ENCODE results near the gene KCNJ10.
"Not testable (repeated sequence)": the region's sequence is repeated elsewhere in the genome, so short reads cannot be mapped to it uniquely, and the experiment has no call there.

The KCNJ10 gene

DNA sequence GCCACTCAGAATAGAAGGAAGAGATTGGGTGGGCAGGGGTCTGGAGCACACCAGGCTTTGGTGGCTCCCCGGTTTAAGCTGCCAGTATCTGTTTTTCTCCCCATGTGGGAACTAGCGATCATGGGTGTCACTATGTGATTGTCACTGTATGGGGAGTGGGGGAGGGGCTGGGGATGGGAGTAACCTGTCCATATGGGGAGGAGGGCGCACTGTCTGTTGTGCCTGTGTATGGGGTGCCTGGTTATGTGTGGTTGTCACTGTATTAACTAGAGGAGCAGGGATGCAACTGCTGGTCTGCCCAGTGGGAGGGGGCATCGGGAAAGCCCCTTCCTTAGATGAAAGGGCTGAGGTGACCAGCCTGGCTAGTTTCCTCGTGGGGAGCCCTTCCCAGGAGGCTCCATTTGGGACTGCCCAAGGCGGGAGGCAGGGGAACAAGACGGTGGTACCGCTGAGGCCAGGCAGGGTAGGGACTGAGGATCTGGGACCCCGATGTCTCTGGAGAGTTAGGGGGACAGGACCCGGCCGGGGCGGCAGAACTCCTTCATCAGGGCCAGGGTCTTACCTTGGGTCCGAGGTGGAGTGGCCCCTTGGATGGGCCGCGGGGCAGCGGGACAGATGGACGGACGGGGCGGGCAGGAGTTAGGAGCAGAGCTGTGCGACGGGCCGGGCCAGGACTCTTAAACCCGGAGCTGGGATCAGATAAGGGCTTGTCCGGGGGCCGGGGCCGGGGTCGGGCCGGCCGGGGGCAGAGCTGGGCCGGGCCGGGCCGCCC lies at the start of gene KCNJ10:
TSS of gene KCNJ10 (minus strand) at position 701 of the 772 bp plus-strand sequence. CDS start 27,628 bp downstream, outside the sequence.
- DNase-seq (ENCODE audit: low read depth): no peak

DNA sequence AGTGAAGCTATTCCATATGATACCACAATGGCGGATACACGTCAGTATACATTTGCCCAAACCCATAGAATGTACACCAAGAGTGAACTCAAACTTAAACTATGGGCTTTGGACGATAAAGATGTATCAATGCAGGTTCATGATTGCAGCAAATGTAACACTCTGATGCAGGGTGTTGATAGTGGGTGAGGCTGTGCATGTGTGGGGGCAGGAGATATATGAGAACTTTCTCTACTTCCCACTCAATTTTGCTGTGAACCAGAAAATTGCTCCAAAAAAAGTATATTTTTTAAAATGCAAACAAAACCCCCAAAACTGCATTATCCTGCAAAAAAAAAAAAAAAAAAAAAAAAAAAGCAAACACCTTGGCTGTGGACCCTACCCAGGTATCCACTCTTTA lies 49.0 kb upstream of the KCNJ10 start:
- DNase-seq (ENCODE audit: low read depth): no peak

DNA sequence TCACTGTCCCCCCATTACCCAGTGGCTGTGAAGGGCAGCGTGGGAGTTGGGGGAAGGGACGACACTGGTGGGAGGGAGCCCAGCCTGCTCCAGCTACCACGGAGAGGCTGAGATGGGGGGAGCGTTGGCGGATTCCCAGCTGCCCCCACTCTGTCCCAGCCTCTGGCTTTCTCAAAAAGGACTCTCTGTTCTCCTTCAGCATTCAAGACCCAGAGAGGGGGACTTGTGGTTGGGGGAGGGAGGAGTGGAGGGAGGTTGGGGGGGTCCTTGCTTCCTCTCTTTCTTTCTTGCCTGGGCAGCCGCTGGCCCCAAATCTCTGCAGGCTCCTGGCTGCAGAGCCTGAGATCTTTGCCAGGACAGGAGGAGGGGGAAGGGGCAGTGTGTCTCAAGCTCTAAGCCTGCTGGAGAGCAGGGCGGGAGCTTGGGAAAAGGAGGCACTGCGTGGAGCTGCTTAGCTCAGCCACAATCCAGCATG lies 47.8 kb upstream of the KCNJ10 start:
- no peak for DNase-seq (ENCODE audit: low read depth)

DNA sequence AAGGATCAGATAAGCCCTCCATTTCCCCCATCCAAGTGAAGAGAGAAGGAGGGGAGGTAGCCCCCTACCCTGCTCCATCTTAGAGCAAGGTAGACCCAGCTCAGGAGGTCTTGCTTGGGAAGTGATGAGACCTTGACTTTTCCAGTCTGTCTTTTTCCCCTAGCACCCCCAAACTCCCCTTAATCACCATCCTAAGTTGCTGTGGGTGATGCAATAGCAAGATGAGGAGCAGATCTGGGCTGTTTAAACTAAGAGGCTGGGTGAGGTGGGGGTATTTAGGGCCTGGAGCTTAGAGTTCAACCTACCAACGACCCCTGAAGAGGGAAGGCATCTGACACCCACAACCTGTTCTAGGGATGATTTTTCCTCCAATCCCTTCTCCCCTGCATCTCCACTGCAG lies 47.3 kb upstream of the KCNJ10 start:
- DNase-seq (ENCODE audit: low read depth): no peak

DNA sequence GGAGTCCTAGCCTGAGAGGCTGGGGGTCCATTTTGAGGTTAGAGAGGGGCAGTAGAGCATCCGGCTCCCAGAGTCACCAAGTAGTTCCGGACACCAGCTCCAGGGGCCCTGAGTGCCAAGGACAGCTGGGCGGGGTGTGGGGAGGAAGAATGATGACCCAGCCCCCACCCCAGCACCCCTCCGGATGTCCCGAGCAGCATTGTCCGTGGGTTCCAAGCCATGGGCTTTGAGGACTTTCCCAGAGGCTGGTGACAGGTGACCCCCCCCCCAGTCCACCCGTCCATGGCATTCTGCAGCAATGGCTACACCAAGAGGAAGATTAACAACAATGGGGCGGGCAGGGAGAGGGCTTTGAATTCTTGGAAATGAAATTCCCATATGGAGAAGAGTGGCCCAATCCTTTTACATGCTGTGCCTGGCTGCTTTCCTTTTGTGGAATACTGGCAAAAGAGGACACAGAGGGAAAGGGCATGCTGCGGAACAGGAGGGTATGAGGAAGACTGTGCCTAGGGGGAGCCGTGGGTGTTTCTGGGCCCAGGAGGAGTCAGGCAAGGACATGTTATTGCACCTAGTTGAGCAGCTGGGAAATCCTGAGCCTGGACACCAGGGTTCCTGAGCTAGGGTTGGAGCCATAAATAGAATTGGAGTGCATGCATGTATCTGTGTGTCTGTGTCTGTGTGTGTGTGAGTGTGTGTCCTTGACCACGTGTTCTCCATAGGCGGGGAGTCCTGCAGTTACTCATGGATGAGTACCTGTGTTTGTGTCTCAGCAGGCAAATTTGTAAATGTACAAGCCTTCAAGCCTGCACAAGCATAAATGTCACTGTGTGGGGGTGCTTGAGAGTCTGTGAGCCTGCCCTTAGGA lies 46.6 kb upstream of the KCNJ10 start:
- DNase-seq (ENCODE audit: low read depth): no peak

DNA sequence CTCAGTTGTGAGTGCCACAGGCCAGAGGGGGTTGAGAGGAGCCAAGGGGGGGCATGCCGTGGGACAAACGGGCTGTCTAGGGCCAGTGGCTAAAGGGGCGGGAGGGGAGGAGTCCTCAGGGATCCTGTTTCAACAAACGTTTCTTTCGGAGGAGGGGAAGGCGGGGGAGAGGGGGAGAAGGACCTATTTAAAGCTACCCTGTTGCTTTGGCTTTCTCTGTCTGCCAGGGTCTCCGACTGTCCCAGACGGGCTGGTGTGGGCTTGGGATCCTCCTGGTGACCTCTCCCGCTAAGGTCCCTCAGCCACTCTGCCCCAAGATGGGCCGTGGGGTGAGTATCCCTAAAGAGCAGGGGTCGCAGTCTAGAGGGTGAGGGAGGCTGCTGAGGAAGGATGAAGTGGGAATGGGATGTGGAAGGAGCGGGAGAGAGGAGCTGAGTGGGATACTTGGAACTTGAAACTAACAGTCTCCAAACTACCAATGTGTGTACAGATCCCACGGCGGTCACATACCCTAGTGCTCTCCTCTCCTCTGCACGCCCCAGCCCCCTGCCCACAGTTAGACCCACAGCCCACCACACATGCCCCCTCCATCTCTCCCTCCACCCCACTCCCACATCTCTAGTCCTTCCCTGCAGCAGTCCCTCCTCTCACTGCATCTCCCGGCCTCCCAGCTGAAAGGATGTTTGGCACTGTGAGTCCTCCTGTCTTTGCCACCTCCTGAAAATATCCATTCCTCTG lies 45.8 kb upstream of the KCNJ10 start, which contains the start of gene ATP1A2:
TSS of gene ATP1A2 (plus strand) at position 215 of the 738 bp plus-strand sequence. CDS start at position 318, 103 bp downstream.
- no peak for DNase-seq (ENCODE audit: low read depth)

DNA sequence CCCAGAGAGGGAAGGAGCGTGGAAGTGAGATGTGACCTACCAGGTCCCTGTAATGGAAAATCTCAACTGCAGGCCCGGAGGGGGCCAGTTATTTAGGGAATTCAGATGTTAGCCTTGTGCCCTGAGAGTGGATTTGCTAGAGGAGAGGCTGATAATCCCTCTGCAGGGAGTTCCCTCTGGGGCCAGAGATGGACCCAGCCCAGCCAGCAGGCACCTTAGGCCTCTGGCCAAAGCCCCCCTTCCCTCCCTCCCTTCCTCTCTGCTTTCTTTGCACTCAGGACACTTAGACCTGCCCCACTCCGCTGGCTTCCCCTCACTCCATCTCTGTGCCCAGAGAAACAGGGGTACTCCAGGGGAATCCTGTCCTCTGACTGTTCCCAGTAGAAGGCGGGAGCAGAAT lies 44.1 kb upstream of the KCNJ10 start:
- DNase-seq (ENCODE audit: low read depth): no peak

DNA sequence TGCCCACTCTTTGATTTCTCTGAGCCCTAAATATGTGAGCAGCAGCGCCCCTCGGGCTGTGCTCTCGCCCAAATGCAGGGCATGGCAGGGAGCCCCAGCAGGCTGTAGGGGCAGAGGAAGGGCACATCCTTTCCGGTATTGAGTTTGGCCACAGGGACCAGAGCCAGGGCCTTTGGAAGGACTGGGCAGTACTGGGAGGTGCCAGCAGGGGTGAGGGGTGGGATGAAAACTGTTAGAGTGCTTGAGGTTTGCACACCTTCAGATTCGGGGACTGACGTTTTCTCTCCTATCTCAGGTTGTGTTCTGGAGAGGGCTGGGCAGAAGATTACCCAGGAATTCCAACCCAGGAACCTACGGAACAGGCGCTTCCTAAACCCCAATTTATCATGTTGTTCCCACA lies 43.4 kb upstream of the KCNJ10 start:
- DNase-seq (ENCODE audit: low read depth): no peak

DNA sequence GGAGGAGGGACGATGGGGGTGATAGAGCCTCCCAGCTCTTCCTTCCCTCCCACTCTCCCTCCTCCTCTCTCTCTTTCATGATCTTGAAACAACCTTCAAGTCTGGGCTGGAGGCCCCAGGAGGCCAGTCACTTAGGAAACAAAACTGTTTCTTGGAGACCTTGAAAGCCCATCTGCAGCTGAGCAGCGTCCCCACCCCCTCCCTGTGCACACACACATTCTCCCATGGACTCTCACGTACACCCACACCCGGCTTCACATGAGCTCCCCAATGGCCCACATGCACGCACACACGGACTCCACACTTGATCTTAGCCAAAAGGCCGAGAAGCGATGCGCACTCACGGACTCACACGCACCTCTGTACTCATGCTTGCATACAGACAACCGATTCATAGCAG lies 42.4 kb upstream of the KCNJ10 start:
- no peak for DNase-seq (ENCODE audit: low read depth)

DNA sequence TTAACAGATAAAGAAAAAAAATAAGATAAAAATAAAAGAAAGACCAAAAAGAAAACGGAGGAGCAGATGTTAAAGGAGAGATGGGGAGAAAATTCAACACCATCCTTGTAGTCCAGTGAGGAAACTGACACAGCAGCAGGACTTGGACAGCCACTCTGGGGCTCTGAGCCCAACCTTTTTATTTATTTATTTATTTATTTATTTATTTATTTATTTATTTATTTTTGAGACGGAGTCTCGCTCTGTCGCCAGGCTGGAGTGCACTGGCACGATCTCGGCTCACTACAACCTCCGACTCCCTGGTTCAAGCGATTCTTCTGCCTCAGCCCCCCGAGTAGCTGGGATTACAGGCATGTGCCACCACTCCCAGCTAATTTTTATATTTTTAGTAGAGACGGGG lies 41.5 kb upstream of the KCNJ10 start:
- not testable (repeated sequence) for DNase-seq (ENCODE audit: low read depth)

DNA sequence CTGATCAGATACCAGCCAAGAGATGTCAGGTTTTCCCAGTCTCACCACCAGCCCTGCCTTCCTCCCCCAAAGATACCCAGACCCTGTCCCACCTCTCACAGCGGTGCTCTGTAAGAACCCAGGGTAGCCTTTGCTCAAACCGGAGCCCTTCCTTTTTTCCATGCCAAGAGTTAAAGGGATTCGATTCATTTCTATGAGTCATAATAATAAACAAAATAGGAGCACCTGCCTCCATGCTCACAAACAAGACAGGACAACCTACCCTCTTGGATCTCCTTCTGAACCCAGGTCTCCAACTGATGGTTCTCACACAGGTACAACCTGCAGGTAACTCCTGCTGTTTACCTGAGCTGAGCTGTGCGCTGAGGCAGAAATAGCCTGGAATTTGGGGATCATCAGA lies 39.7 kb upstream of the KCNJ10 start:
- DNase-seq (ENCODE audit: low read depth): no peak

DNA sequence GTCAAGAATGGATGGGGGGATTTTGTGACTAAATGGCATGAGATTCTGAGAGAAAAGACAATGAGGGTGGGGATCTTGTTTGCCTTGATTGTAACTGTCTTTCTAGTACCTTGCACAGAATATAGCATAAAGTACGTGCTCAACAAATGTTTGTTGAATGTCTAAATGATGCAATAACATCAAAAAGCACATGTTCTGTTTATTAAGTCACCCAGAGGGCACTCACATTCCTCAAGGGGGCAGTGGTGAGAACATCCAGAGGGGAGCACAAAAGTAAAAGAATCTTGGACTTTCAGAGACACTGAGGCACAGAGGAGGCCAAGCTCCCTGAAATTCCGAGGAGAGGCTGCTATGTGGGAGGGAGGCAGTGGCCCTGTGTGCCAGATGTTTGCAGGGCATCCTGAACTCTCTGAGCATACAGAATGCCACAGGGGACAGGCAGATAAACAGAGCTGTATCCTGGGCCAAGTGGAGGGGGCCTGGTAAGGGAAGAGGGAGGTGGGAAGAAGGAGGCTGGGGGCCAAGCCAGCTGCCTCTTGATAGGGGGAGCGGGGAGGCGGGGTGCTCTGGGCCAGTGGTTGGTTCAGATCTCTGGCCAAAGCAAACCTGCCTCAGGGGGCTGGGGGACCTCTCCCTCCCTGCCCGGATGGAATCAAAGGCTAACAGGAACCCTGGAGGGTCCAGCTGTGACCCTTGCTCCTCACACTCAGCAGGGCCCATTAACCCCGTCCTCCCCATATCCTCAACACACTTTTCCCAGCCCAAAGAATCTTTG lies 39.1 kb upstream of the KCNJ10 start:
- no peak for DNase-seq (ENCODE audit: low read depth)

DNA sequence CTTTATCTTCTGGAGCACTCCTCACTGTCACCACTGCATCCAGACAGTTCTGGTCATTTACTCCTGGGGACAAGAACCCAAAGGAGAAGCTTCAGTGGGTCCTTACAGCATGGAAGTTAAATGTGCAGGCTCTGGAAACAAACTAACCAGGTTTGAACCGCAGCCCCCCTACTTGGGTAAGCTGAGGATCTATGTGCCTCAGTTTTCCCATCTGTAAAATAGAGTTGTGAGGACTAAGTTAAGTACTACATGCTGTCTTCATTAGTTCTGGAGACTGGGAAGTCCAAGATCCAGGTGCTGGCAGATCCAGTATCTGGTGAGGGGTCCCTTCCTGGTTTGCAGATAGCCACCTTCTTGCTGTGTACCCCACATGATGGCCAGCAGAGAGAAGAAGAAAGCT lies 37.6 kb upstream of the KCNJ10 start:
- DNase-seq (ENCODE audit: low read depth): no peak

DNA sequence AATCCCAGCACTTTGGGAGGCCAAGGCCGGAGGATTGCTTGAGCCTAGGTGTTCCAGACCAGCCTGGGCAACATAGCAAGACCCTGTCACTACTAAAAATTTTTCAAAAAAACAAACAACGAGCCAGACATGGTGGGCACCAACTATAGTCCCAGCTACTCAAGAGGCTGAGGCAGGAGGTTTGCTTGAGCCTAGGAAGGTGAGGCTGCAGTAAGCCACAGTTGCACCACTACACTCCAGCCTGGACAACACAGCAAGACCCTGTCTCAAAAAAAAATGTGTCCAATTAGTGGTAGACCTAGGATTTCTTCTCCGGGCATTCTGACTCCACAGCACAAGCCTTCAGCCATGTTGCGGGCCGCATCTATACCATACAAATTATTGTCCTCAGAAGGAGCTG lies 35.2 kb upstream of the KCNJ10 start:
- no peak for DNase-seq (ENCODE audit: low read depth)

DNA sequence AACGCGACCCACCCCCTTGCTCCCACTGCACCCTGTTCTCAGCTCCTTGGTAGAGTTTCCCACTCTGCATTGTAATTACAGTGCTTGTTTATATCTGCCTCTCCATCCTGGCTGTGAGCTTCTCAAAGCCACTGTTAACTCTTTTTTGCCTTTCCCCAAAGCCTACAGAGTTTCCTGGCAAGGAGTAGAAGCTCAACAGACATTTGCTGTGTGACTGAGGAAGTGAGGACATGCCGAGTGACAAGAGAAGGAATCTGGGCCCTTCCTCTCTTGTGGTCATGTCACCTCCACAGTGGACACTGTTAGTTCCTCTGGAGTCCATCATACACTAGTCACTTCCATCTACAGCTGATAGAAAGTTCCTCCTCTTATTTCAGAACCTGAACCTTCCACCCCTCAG lies 34.5 kb upstream of the KCNJ10 start:
- DNase-seq (ENCODE audit: low read depth): no peak

DNA sequence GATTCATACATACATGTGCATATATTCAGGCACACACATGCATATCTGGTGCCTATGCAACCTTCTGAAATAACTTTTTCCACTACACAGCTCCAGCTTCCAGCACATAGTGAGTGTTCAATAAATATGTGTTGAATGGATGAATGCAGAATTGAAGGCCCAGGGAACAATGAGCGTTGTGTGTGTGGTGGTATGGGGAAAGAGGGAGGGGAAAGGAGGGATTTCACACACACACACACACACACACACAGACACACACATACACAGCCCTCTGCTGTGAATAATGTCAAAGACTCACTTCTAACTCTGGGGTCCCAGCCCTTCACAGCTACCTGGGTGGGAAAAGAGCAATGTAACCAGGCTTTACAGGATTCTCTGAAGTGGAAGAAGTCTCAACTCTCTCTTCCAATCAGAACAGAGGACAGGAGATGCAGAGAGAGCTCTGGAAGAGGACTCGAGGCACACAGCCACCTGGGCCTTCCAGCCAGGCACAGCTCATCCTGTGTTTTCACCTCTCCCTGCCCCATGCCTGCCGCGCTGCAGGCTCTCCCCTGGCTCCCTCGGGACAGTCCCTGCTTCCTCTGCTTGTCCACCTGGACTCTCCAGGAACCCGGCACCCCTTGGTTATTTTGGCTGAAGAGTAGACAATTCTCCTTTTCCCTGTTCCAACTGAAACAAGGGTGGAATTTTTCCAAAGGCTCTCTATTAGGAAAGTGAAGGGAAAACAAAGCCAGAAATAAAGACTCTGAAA lies 33.9 kb upstream of the KCNJ10 start:
- no peak for DNase-seq (ENCODE audit: low read depth)

DNA sequence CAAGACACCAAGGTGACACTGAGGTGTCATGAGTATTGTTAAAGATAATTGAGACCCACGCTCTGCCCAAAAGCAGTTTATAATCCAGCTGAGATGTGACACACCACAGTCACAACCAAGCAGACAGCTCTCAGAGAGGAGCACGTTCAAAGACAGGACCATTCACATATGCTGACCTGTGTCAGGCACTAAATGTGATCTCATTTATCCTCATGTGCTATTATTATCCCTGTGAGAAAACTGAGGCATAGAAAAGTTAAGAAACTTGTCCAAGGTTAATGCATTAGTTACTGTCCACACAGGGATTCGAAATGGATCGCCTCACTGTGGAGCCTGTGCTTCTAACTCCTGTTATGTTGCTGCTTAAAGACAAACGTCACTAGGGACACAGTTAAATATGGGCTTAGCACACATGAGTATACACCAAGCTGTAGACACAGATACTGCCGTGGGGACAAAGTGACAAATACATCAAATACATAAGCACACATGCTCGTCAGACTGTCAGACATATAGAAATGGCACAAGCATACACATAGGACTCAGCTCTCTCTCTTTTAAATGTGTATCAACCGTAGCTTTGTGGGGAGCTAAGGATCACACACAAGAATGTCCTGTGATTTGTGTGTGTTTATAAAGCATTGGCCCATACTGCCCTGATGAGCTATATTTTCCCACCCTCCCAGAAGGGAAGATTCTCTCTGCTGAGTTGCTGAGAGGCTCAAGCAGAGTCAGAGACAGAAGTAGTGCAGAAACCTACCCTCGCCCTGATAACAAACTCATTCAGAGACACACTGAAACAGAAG lies 32.0 kb upstream of the KCNJ10 start:
- no peak for DNase-seq (ENCODE audit: low read depth)

DNA sequence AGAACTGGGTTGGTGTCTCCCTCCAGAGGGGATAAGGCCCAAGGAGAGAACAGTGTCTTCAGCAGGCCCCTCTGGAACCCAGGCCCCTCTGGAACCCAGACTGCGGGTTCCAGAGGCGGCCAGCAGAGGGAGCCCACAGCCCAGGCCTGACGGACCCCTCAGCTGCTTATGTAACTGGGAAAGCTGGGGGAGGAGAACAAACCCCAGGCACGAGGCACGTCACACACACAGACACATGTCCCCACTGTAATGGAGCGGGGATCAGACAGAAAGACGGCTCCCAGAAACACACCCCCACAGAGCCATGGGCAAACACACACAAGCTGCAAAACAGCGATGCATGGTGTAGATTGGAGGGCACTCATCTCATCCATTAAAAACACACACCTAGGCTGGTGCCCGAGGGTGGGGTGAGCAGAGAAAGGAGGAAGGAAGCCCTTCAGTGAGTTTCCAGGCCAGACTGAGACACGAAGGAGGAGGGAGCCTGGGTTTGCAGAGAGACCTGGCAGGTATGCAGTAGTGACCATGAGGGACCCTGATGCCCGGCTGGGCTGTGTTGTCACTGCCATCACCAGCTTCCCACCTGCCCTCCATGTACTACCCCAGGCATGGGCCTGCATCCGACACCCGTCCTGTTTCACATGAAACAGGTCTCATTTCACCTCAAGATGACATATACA lies 31.2 kb upstream of the KCNJ10 start:
- no peak for DNase-seq (ENCODE audit: low read depth)

DNA sequence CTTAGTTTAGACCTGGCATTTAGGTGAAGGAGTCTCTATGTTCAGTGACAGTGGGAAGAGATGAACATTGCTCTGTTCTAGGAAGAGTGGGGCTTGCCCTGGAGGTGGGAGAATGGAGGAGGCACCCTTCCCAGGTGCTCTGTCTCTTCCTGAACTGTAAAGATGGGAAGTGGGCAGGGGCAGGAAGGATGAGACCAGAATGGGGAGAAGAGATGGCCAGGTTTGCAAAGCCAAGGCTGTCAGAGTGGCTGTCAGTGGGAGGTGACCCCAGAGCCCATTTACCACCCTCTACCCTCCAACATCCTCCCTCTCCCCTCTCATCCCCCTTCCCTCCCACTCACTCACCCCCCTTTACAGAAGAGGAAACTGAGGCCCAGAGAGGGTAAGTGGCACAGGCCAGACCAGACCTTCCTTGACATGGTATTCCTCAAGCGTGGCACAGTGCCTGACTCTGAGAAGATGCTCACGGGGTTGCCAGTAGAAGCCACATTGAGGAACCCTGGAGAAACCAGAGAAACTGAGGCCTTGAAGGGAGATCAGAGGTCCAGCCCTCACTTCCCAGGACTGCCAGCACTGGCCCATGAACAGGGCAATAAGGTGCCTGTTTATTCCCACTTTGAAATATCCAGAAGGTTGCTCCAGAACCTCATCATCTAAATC lies 29.9 kb upstream of the KCNJ10 start:
- no peak for DNase-seq (ENCODE audit: low read depth)
